DOHH2 (cell line): ENCODE measurements around the gene FAM193A.

Experiments
- H3F3A ChIP-seq: fragments of 200-600 bp; sonication (generic), shearing (Covaris generic); 2 replicates; pipeline ENCODE4 v1.6.0; 2016; ENCODE audit warnings: antibody characterized with exemption, mild to moderate bottlenecking; ENCODE audit not compliant: control insufficient read depth, insufficient read depth
- H3K27ac ChIP-seq: fragments of 200-600 bp; sonication (generic); 2 replicates; pipeline ENCODE4 v1.5.1; 2014; ENCODE audit warnings: low read depth, mild to moderate bottlenecking, low read length, moderate library complexity
- H3K27me3 ChIP-seq: fragments of 200-600 bp; sonication (generic); 2 replicates; pipeline ENCODE4 v1.6.1; 2014; ENCODE audit warnings: mild to moderate bottlenecking, low read length, mixed read lengths; ENCODE audit not compliant: control insufficient read depth
- H3K36me3 ChIP-seq: fragments of 200-600 bp; sonication (generic); 2 replicates; pipeline ENCODE4 v1.6.1; 2014; ENCODE audit warnings: mild to moderate bottlenecking, low read length, moderate library complexity, mixed read lengths; ENCODE audit not compliant: control insufficient read depth
- H3K4me1 ChIP-seq: fragments of 200-600 bp; sonication (generic); 2 replicates; pipeline ENCODE4 v1.6.1; 2014; ENCODE audit warnings: mild to moderate bottlenecking, low read length, mixed read lengths; ENCODE audit not compliant: control insufficient read depth
- H3K4me2 ChIP-seq: fragments of 200-600 bp; sonication (generic); 2 replicates; pipeline ENCODE4 v1.6.0; 2014; ENCODE audit warnings: mild to moderate bottlenecking, low read length, moderate library complexity
- H3K4me3 ChIP-seq: fragments of 200-600 bp; sonication (generic); 2 replicates; pipeline ENCODE4 v1.5.1; 2014; ENCODE audit warnings: mild to moderate bottlenecking, low read length, mixed read lengths
- H3K79me2 ChIP-seq: fragments of 200-600 bp; sonication (generic); 2 replicates; pipeline ENCODE4 v1.6.1; 2014; ENCODE audit warnings: mild to moderate bottlenecking, low read length, mixed read lengths; ENCODE audit not compliant: control insufficient read depth
- H3K9me2 ChIP-seq: fragments of 200-600 bp; sonication (generic); replicated peaks from 2 replicates; pipeline ENCODE4 v1.6.1; 2014; ENCODE audit warnings: mild to moderate bottlenecking, low read length, mixed read lengths; ENCODE audit not compliant: control insufficient read depth
- H3K9me3 ChIP-seq: fragments of 200-600 bp; sonication (generic); 2 replicates; pipeline ENCODE4 v1.6.1; 2014; ENCODE audit warnings: antibody characterized with exemption, low read length, mixed read lengths; ENCODE audit not compliant: control insufficient read depth, insufficient read depth
- H4K20me1 ChIP-seq: fragments of 200-600 bp; sonication (generic); 2 replicates; pipeline ENCODE4 v1.6.0; 2014; ENCODE audit warnings: low read depth, mild to moderate bottlenecking, antibody characterized with exemption, low read length, moderate library complexity; ENCODE audit not compliant: control insufficient read depth, insufficient read depth
- EZH2phosphoT487 ChIP-seq: fragments of 200-600 bp; sonication (generic); IDR thresholded peaks from 2 replicates; pipeline ENCODE4 v1.6.1; 2017; ENCODE audit warnings: borderline replicate concordance, mild to moderate bottlenecking, antibody characterized with exemption, low read length, moderate library complexity, mixed read lengths
- TF ChIP-seq, protein P1 (sequence below): fragments of 200-600 bp; sonication (generic); IDR thresholded peaks from one replicate; pipeline ENCODE4 v1.5.1; 2014; ENCODE audit warnings: antibody characterized with exemption, mild to moderate bottlenecking, low read depth, low read length; ENCODE audit not compliant: poor library complexity, severe bottlenecking

The FAM193A gene, protein sequence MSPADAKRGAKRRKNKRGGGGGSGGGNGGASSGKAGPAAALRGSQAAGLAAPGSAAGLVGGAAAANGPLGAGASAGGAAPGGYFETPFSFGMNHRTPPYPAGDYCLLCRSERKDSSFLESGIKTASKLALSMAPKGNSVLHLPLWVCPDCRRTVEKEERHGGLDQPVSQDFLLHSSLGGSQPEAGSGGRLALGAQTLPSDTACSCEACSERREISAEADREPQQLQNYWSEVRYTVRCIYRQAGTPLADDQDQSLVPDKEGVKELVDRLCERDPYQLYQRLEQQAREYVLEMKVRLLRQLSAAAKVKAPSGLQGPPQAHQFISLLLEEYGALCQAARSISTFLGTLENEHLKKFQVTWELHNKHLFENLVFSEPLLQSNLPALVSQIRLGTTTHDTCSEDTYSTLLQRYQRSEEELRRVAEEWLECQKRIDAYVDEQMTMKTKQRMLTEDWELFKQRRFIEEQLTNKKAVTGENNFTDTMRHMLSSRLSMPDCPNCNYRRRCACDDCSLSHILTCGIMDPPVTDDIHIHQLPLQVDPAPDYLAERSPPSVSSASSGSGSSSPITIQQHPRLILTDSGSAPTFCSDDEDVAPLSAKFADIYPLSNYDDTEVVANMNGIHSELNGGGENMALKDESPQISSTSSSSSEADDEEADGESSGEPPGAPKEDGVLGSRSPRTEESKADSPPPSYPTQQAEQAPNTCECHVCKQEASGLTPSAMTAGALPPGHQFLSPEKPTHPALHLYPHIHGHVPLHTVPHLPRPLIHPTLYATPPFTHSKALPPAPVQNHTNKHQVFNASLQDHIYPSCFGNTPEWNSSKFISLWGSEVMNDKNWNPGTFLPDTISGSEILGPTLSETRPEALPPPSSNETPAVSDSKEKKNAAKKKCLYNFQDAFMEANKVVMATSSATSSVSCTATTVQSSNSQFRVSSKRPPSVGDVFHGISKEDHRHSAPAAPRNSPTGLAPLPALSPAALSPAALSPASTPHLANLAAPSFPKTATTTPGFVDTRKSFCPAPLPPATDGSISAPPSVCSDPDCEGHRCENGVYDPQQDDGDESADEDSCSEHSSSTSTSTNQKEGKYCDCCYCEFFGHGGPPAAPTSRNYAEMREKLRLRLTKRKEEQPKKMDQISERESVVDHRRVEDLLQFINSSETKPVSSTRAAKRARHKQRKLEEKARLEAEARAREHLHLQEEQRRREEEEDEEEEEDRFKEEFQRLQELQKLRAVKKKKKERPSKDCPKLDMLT (N-terminal part only)

DNA sequence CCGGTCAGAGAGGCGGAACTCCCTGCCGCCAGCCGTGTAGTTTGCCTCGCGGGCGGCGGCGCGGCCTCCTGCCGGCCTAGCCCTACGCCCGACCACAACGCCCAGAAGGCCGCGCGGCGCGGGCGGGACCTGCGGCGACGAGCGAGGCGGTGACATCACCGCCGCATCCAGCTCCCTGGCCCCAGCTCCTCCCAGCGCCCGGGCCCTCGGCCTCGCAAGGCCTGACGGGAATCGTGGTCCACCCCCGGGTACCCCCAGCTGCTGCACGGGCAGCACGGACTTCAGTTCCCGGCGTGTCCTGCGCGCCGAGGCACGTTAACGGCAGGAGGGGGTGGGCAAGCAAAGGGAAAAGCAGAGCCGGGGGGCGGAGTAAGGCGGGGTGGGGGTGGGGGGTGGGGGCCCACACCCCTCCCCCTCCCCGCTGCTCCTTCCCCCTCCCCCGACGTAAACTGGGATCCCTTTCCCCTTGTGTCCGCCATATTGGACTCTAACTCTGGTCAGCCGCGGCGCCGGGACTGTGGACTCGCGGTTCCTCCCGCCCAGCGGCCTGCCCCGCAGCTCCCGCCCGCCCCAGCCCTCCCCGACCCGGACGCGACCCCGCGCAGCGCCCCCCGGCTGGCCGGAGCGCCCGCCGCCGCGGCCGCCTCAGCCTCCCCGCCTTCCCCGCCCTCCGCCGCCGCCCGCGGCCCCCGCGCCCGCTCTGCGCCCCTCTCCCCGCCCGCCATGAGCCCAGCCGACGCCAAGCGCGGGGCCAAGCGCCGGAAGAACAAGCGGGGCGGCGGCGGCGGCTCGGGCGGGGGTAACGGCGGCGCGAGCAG, at the start of gene FAM193A:
Gene FAM193A, plus strand, starts transcription at position 455 of the 818 bp plus-strand sequence. Its CDS starts 269 bp downstream, at position 724.
- Histone ChIP-seq H3K9me2 (no peaks in the 10 kb centered on the region), H3K9me3 (no peaks in the 10 kb centered on the region), H3K79me2 (peaks cover 45% of the 10 kb centered on the region), H3K4me3 (peak within 1 kb of the TSS; percentile 88), H3K36me3 (peaks cover 9% of the 10 kb centered on the region), H3K27ac (peak within 1 kb of the TSS; percentile 40), H4K20me1 (peaks cover 13% of the 10 kb centered on the region), H3K27me3 (no peaks in the 10 kb centered on the region), H3K4me2 (peak within 1 kb of the TSS; percentile 95), H3K4me1 (peaks cover 15% of the 10 kb centered on the region), H3F3A (no peaks in the 10 kb centered on the region)
- TF ChIP-seq, protein P1, sequence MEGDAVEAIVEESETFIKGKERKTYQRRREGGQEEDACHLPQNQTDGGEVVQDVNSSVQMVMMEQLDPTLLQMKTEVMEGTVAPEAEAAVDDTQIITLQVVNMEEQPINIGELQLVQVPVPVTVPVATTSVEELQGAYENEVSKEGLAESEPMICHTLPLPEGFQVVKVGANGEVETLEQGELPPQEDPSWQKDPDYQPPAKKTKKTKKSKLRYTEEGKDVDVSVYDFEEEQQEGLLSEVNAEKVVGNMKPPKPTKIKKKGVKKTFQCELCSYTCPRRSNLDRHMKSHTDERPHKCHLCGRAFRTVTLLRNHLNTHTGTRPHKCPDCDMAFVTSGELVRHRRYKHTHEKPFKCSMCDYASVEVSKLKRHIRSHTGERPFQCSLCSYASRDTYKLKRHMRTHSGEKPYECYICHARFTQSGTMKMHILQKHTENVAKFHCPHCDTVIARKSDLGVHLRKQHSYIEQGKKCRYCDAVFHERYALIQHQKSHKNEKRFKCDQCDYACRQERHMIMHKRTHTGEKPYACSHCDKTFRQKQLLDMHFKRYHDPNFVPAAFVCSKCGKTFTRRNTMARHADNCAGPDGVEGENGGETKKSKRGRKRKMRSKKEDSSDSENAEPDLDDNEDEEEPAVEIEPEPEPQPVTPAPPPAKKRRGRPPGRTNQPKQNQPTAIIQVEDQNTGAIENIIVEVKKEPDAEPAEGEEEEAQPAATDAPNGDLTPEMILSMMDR: no peak
- TF ChIP-seq EZH2phosphoT487: no peak

DNA sequence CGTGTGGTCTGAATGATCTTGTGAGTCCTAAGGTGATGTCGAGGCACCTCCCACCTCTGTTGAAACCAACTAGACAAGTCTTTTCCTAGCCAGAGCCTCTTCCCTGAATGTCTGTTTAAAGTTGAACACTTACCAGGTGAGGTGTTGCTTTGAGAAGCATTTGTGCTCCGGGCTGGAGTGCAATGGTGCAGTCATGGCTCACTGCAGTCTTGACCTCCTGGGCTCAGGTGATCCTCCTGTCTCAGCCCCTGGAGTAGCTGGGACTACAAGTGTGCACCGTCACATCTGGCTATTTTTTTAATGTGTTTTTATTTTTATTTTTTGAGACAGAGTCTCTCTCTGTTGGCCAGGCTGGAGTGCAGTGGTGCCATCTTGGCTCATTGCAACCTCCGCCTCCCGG, 49.5 kb upstream of the FAM193A start:
- Histone ChIP-seq H3F3A (peaks cover 23% of the 10 kb centered on the region), H3K9me3 (no peaks in the 10 kb centered on the region), H3K27me3 (no peaks in the 10 kb centered on the region), H4K20me1 (peaks cover 53% of the 10 kb centered on the region), H3K4me3 (no peak overlapping the region), H3K4me2 (no peak overlapping the region), H3K36me3 (peaks cover 66% of the 10 kb centered on the region), H3K79me2 (peaks cover 96% of the 10 kb centered on the region), H3K9me2 (no peaks in the 10 kb centered on the region), H3K27ac (no peak overlapping the region), H3K4me1 (peaks cover 42% of the 10 kb centered on the region)
- TF ChIP-seq, protein P1: no peak
- no peak for TF ChIP-seq EZH2phosphoT487

DNA sequence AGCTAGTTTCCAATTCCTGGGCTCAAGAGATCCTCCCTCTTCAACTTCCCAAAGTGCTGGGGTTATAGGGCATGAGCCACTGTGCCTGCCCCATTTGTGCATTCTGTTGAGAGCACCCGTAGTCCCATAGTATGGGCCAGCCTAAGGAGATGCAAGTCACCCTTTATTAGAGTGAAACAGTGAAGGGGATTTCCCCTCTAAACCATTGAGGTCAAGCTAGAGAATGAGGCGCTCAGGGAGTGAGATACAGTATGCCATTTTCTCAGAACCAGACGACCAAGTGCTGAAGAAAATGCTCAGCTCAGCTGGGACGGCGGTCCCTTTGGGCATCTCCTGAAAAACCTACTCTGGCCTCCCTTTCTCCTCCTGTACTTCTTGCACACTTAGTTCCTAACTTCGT, 48.8 kb upstream of the FAM193A start:
- Histone ChIP-seq H3K79me2 (peaks cover 96% of the 10 kb centered on the region), H3K27me3 (no peaks in the 10 kb centered on the region), H3K36me3 (peaks cover 70% of the 10 kb centered on the region), H4K20me1 (peaks cover 49% of the 10 kb centered on the region), H3K4me3 (no peak overlapping the region), H3K9me3 (no peaks in the 10 kb centered on the region), H3F3A (peaks cover 16% of the 10 kb centered on the region), H3K4me2 (no peak overlapping the region), H3K27ac (no peak overlapping the region), H3K9me2 (no peaks in the 10 kb centered on the region), H3K4me1 (peaks cover 35% of the 10 kb centered on the region)
- TF ChIP-seq, protein P1: no peak
- TF ChIP-seq EZH2phosphoT487: no peak
